AG04449 (cell line): ENCODE results near the gene IZUMO4.
"Not testable (repeated sequence)": the region's sequence is repeated elsewhere in the genome, so short reads cannot be mapped to it uniquely, and the experiment has no call there.

ENCODE experiments used
- CTCF ChIA-PET: fragments of 350-600 bp; formaldehyde crosslinking; extraction: SDS; loops from one replicate; lab custom pipeline; 2021; ENCODE audit warnings: antibody characterized with exemption; lab: Yijun Ruan, JAX
- POLR2A ChIA-PET: fragments of 400-600, 350-600 bp; formaldehyde crosslinking; extraction: SDS; loops from one replicate; lab custom pipeline; 2020; ENCODE audit warnings: antibody characterized with exemption, inconsistent platforms; lab: Yijun Ruan, JAX
- DNase-seq: peaks from one replicate; pipeline ENCODE4 v3.0.0-alpha.2; 2010; ENCODE audit warnings: low read depth, low spot score
- H3K4me3 ChIP-seq: 2 replicates; pipeline ENCODE4 v1.5.1; 2011; ENCODE audit warnings: low read depth, mild to moderate bottlenecking, control low read depth, low read length
- TF ChIP-seq, protein P1 (sequence below): IDR thresholded peaks from one replicate; pipeline ENCODE4 v1.5.1; 2011; ENCODE audit warnings: mild to moderate bottlenecking, moderate library complexity, low read length, control low read depth, inconsistent platforms; ENCODE audit not compliant: insufficient read depth; ENCODE audit errors: missing control alignments

Gene IZUMO4

GRCh38 chr19:2121416-2122051 lies 24.8 kb downstream of the IZUMO4 start:
- CTCF ChIA-PET = no interaction called here
- H3K4me3 ChIP-seq = no peak overlapping the region
- DNase-seq = no peak
- TF ChIP-seq, protein P1, sequence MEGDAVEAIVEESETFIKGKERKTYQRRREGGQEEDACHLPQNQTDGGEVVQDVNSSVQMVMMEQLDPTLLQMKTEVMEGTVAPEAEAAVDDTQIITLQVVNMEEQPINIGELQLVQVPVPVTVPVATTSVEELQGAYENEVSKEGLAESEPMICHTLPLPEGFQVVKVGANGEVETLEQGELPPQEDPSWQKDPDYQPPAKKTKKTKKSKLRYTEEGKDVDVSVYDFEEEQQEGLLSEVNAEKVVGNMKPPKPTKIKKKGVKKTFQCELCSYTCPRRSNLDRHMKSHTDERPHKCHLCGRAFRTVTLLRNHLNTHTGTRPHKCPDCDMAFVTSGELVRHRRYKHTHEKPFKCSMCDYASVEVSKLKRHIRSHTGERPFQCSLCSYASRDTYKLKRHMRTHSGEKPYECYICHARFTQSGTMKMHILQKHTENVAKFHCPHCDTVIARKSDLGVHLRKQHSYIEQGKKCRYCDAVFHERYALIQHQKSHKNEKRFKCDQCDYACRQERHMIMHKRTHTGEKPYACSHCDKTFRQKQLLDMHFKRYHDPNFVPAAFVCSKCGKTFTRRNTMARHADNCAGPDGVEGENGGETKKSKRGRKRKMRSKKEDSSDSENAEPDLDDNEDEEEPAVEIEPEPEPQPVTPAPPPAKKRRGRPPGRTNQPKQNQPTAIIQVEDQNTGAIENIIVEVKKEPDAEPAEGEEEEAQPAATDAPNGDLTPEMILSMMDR = no peak
- POLR2A ChIA-PET = no interaction called here

GRCh38 chr19:2122251-2122650 lies 25.5 kb downstream of the IZUMO4 start:
- POLR2A ChIA-PET = no interaction called here
- DNase-seq = no peak
- H3K4me3 ChIP-seq = no peak overlapping the region
- TF ChIP-seq, protein P1 = no peak
- CTCF ChIA-PET = no interaction called here

- DNase-seq = no peak
- POLR2A ChIA-PET = no interaction called here
- CTCF ChIA-PET = no interaction called here
- H3K4me3 ChIP-seq = no peak overlapping the region
- TF ChIP-seq, protein P1 = no peak
Measured at GRCh38 chr19:2122982-2123381, 26.3 kb downstream of the IZUMO4 start.

DNA sequence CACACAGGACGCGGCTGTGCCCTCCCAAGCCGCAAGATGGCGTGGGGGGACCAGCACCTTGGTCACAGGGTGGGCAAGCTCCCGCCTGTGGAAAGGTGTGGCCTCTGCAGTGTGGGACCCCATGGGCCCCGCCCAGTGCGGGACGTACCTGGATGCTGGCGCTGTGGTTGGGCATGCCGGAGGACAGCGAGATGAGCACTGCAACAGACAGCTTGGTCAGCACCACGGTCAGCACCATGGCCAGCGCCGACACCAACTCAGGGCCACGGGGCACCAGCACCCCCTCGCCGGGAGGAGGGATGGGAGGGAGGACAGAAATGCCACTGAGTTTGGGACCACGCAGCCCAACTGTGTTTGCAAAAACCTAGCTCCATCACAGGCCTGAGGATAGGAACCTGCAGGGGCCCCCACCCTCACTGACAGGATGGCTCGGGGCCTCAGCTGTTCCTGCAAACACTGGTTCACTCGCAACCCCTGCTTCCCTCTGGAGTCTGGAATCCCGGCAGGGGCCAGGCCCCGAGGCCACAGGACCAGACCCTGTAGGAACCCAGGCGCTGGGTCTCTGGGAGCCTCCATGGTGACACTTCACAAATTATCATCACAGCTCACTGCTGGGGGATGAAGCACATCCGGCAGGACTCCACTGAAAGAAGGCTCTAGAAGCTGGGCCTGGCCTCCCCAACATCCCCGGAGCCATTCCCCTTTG lies 27.1 kb downstream of the IZUMO4 start:
- TF ChIP-seq, protein P1 = no peak
- ChIA-PET CTCF (interaction anchor here (0.6 kb wide), 1 partner anchor 10 kb away, joined by 4 read pairs; no protein-coding TSS in a partner anchor), POLR2A (no interaction called here)
- no peak for DNase-seq
- H3K4me3 ChIP-seq = no peak overlapping the region

- TF ChIP-seq, protein P1 = no peak
- DNase-seq = no peak
- H3K4me3 ChIP-seq = no peak overlapping the region
- POLR2A ChIA-PET = no interaction called here
- CTCF ChIA-PET = no interaction called here
Measured at GRCh38 chr19:2126879-2127518, 30.3 kb downstream of the IZUMO4 start.

- no peak for DNase-seq
- CTCF ChIA-PET = no interaction called here
Measured at GRCh38 chr19:2127758-2128157, 31.0 kb downstream of the IZUMO4 start.

GRCh38 chr19:2128252-2128651 lies 31.5 kb downstream of the IZUMO4 start:
- POLR2A ChIA-PET, CTCF ChIA-PET, H3K4me3 ChIP-seq, DNase-seq: not testable (repeated sequence)

More at GRCh38 chr19:2127758-2128157, 31.0 kb downstream of the IZUMO4 start:
- TF ChIP-seq, protein P1 = no peak
- POLR2A ChIA-PET = no interaction called here
- H3K4me3 ChIP-seq = no peak overlapping the region
